NCI-H1694 treated with DMSO at 0.1 percent for 48 hours (cell line): Measurements from ENCODE around the gene ASTL.
A peak's percentile ranks its signal among the peaks of the same experiment; 100 is the strongest.

Experiments
- DNase-seq: peaks from one replicate; lab custom pipeline; 2025; lab: John Stamatoyannopoulos, UW

ASTL gene

GRCh38 chr2:96159084-96159830, 21.0 kb upstream of the ASTL start:
- no peak for DNase-seq

DNA sequence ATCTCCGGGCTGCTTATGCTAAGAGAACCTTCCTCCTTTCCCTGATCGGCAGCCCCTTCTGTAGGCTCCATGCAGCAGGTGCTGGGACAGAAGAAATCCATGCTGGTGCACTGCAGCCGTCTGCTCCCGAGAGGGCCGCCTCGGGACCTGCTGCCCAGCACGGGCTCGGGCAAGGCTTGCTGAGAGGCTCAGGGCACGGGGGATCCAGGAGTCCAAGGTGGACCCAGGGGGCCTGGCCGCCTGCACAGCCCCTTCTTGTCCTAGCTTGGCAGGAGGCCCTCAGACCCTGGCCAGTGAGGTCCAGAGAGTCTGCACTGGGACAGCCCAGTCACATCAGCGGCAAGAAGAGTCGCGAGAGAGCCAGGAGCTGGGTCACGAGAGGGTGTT, 20.2 kb upstream of the ASTL start:
- DNase-seq = no peak

- DNase-seq = no peak
Observed at GRCh38 chr2:96157649-96158553, 19.6 kb upstream of the ASTL start.

DNA sequence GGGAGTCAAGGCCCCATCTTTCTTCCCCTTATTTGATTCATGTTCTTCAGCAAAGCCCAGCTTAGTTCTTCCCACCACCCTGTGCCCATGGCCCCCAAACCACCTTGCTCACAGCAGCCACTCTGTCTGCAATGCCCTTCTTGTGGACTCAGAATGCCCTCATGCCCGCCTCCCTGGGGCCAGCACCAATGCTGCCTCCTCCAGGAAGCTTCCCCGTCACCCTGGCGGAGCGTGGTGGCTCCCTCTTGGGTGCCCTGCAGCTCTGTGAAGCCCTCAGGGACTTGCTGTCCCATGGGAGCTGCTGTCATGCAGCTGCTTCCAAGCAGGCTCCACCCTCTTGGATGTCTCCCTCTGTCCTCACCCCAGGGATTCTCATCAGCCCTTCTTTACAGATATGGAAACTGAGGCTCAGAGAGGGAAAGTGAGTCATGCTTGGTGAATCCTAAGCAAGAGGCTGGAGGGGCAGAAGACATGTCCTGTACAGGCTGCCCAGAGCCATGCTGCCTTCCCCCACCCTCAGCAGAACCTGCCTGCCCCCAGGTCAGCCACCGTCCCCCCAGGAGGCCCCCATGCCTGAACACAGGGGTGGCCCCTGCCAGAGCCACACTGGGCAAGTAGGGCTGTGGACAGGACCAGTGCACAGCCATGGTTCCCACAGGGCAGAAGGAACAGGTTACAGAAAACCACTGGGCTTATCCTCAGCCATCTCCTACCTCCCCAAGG, 18.8 kb upstream of the ASTL start:
- DNase-seq = no peak

- no peak for DNase-seq
Observed at GRCh38 chr2:96156011-96156820, 17.9 kb upstream of the ASTL start.

DNA sequence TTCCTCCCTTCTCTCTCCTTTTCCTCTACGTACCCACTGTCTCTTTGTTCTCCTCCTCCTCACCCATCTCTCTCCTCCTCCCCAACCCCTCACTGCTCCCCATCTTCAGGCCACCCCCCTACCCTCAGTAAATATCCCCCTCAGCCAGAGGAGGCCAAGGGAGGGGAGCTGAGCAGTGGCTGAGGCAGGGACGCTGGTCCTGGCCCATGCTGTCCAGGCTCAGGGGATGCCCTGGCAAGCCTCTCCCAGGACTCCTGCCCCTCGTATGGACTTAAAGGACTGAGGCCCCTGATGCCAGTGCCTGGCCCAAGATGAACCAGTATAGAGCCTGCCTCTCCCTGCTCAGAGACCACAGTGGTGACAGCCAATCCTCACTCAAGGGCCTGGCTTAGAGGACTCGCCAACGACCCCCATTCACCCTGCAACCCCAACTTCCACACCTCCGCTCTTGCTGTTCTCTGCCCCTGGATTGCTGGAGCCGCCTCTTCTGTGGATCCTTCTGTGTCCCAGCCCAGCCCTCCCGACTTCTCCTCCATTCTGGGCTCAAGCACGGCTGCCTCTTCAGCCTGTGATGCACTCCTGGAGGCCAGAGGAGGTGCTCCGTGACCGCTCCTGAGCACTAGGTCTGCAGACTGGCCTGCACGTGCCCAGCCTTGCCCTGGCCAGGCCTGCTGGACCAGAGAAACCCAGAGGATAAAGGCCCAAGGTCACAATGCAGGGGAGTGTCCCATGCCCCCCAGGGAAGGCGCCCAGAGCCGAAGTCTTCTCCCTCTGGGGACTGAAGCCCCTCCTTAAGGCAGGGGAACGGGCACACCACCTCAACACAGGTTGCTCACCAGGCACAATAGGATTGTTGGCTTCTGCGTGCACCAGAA, 16.4 kb upstream of the ASTL start:
- DNase-seq = no peak

DNA sequence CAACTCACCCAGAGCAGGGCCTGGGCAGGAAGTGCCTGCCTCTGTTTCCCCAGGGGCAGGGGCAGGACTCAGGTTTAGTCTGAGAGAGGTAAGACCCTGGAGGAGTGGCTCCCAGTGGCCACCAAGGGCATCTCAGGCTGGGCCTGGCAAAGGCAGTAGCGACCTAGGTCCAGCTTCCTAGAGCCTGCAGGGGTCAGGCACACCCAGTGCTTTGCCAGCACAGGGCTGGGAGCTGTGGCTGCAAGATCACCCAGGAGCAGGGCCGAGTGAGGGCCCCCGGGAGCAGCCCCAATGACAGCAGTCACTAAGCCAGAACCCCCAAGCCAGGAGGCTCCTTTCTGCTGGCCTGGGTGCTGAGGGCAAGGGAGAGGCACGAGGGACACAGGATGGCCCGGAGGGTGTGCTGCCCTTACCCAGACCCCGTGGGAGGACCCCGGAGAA, 15.7 kb upstream of the ASTL start:
- DNase-seq = no peak

DNA sequence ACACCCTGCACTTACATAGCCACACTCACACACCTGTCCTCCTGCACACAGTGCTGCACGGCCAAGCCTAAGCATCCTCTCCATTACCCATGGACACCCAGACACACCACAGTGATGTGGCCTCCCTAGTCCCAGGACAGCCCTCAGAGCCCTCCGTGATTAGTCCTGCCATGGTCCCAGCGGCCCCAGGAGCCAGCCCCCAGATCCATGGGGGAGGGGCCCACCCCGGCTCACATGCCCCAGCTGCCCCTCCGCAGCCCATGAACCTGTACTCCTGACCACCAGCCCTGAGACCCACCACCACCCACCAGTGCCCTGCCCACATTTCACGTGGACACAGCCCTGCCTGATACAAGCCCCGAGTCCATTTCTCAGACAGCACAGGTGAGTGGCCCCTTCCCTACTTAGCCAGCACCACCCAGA, 15.0 kb upstream of the ASTL start:
- DNase-seq = no peak

- peak; percentile 35 for DNase-seq
Observed at GRCh38 chr2:96152304-96153161, 14.2 kb upstream of the ASTL start.

GRCh38 chr2:96151595-96152303, 13.4 kb upstream of the ASTL start:
- no peak for DNase-seq

DNA sequence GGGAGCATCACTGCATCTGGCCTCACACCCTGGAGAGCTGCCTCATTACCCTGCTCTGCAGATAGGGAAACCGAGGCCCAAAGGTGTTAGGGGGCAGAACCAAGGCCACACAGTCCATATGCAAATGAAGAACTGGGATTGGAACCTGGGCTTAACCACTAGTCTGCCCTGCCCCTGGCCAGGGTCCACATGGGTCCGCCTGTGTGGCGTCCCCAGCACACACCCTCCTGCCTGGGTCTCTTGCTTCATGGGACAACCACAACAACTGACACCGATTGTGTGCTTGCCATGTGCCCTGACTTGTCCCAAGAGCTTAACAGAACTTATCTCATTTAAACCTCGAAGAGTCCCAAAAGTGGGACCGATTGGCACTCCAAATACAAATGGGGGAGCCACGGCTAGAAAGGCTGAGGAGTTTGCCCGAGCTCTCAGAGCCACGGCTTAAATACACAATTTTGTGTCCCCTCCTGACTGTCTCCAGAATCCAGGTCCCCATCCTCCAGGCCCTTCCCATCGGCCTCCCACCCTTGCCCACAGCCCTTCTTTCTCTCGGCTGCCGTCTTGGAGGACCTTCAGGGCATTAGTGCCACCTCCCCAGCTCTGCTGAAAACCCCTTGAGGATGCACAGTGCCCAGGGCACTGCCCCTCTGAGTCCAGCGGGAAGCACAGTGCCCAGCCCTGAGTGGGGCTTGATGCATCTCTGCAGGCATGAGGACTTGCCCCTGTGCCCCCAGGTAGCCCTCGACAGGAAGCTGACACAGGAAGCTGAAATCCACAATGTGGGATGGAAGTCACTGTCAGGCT, 12.7 kb upstream of the ASTL start:
- DNase-seq = no peak

DNA sequence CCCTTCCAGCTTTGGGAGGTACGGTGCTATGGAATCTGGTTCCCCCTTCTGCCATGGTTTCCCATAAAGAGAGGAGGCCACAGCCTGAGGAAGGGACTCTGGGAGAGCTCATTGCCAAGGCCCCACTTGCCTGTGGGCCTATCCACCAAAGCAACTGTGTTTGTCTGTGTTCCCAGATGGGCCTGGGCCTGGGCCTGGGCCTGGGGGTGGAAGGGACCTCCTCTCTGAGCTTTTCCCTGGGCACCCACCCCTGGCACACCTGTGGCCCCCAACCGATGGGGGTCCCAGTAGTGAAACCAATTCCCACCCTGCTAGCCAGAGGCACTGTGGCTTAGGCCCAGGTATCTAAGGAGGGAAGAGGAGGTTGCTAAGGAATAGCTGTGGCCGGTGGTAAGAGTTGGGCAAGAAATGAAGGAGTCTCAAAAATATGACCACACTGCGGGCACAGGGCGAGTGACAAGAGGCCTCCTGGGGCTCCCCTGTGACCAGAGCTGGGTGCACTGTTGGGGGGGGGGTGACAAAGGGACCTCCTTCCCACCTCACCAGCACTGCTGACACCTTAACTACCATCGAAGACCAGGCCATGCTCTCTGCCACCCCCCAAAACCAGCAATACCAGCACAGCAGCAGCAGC, 11.8 kb upstream of the ASTL start:
- DNase-seq = no peak

- peak; percentile 46 for DNase-seq
Observed at GRCh38 chr2:96148410-96149217, 10.3 kb upstream of the ASTL start.

GRCh38 chr2:96147593-96148201, 9.4 kb upstream of the ASTL start:
- peak; percentile 18 for DNase-seq

DNA sequence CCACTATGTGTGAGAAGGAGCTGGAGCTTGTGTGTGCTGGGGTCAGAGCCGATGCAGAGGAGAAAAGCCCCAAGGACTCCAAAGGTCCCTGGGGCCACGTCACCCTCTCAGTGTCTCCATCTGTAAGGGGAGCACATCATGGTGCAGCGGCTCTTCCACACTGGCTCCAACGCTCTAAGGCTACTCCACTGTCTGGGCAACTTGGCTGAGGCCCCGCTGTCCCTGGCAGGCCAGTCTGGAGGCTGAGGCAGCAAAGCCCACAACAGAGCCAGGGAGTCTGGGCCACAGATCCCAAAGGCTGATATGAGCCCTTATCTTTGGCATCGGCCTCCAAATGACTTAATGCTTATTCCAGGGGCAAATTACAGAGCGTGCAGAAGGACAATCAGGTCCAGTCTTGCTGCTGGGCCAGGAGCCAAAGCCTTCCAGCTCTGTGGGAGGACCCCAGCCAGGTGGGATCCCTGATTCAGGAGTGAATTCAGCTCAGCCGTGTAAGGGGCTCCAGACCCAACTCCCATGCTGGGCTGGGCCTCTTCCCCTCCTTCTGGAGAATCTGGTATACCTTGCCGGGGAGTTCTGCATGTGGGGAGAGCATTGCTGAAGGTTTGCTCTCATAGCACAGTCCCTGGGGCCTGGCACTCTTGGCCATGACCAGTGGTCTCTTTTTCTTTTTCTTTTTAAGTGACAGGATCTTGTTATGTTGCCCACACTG, 8.7 kb upstream of the ASTL start:
- DNase-seq = peak; percentile 19
